ENCODE data around the gene ATP6V0A1. TPM values are rescaled to one million over a fixed set of nuclear protein-coding genes. Genes with fewer than 3 reads are reported as not detected.

ATP6V0A1 gene
- total and polyA plus RNA-seq, 7 experiments from 2014 or later: 10.7 to 74.8 (median 17.4) TPM

- H3K4me1 ChIP-seq (ENCODE audit: control insufficient read depth in 2 of 2, insufficient read depth in 2 of 2, low read length in 2 of 2): peaks cover 29 to 31% of the 10 kb centered on the region in 2 donors
- peaks cover 0 to 3% (median 0%) of the 10 kb centered on the region in 5 donors for H3K27me3 Mint-ChIP-seq
- no peaks in the 10 kb centered on the region for H3K9me3 ChIP-seq (ENCODE audit: control insufficient read depth in 2 of 3, low read length in 3 of 3)
- peaks cover 0 to 19% (median 3%) of the 10 kb centered on the region in 5 donors for H3K36me3 Mint-ChIP-seq
- H3K36me3 ChIP-seq (ENCODE audit: control insufficient read depth in 2 of 3, insufficient read depth in 3 of 3, low read length in 3 of 3): peaks cover 0 to 43% (median 21%) of the 10 kb centered on the region in 3 experiments
- DNase-seq (no peak), ATAC-seq (no peak)
- peak overlapping the region; percentile 90 to 95 (median 91) for H3K4me3 Mint-ChIP-seq
- H3K27ac Mint-ChIP-seq: peak overlapping the region; percentile 74 to 95 (median 91)
- H3K4me1 Mint-ChIP-seq: peaks cover 21 to 46% (median 38%) of the 10 kb centered on the region in 7 donors
- intact Hi-C loops (cut with micrococcal nuclease): loop anchor here (2.0 kb wide), 1 partner anchor 46 kb away; the partner anchor contains the start of genes RETREG3 (in 2 of the 2) and TUBG1 (in 2 of the 2)
- POLR2A ChIA-PET: interaction anchor here (0.6 to 5.8 kb wide), 5 partner anchors 15 to 621 kb away, joined by 3 to 19 read pairs (median 5); partner anchors contain the start of genes NAGLU, PSMC3IP and STAT3
- H3K27ac ChIP-seq (ENCODE audit: low read depth, low read length): peak overlapping the region; percentile 84
- H3K4me3 ChIP-seq (ENCODE audit: low read length): peak overlapping the region; percentile 95
- no peaks in the 10 kb centered on the region for H3K27me3 ChIP-seq (ENCODE audit: control insufficient read depth in 2 of 2, insufficient read depth in 2 of 2, low read length in 2 of 2)
- CTCF ChIA-PET: interaction anchor here (0.7 kb wide), 1 partner anchor 9 kb away, joined by 3 read pairs; no protein-coding TSS in a partner anchor
- peaks cover 0 to 4% (median 0%) of the 10 kb centered on the region in 11 donors for H3K9me3 Mint-ChIP-seq
Observed at GRCh38 chr17:42563143-42563509, 104.4 kb downstream of the ATP6V0A1 start.

GRCh38 chr17:42563543-42563942, 104.9 kb downstream of the ATP6V0A1 start:
- H3K4me1 Mint-ChIP-seq: peaks cover 23 to 48% (median 40%) of the 10 kb centered on the region in 7 donors
- Histone ChIP-seq H3K27ac (ENCODE audit: low read depth, low read length) (peak overlapping the region; percentile 84), H3K27me3 (ENCODE audit: control insufficient read depth in 2 of 2, insufficient read depth in 2 of 2, low read length in 2 of 2) (no peaks in the 10 kb centered on the region), H3K4me1 (ENCODE audit: control insufficient read depth in 2 of 2, insufficient read depth in 2 of 2, low read length in 2 of 2) (peaks cover 31 to 32% of the 10 kb centered on the region in 2 donors), H3K36me3 (ENCODE audit: control insufficient read depth in 2 of 3, insufficient read depth in 3 of 3, low read length in 3 of 3) (peaks cover 0 to 46% (median 21%) of the 10 kb centered on the region in 3 experiments), H3K9me3 (ENCODE audit: control insufficient read depth in 2 of 3, low read length in 3 of 3) (no peaks in the 10 kb centered on the region), H3K4me3 (ENCODE audit: low read length) (no peak overlapping the region)
- no peak for DNase-seq
- POLR2A ChIA-PET: interaction anchor here (0.7 to 5.8 kb wide), 4 partner anchors 15 to 621 kb away, joined by 3 to 19 read pairs (median 6); partner anchors contain the start of genes NAGLU, PSMC3IP and STAT3
- CTCF ChIA-PET: interaction anchor here (0.7 kb wide), 1 partner anchor 10 kb away, joined by 3 read pairs; no protein-coding TSS in a partner anchor
- ATAC-seq: no peak
- H3K4me3 Mint-ChIP-seq: peak overlapping the region; percentile 71 to 95 (median 91)
- intact Hi-C loops (cut with micrococcal nuclease): loop anchor here (2.0 kb wide), 1 partner anchor 45 kb away; the partner anchor contains the start of genes RETREG3 (in 2 of the 2) and TUBG1 (in 2 of the 2)
- H3K27ac Mint-ChIP-seq: peak overlapping the region in 8 of 9 donors; percentile 62 to 95 (median 82)
- peaks cover 0 to 20% (median 3%) of the 10 kb centered on the region in 5 donors for H3K36me3 Mint-ChIP-seq
- H3K9me3 Mint-ChIP-seq: peaks cover 0 to 4% (median 0%) of the 10 kb centered on the region in 11 donors
- H3K27me3 Mint-ChIP-seq: peaks cover 0 to 3% (median 0%) of the 10 kb centered on the region in 5 donors

- ATAC-seq: no peak
- peaks cover 0 to 50% (median 21%) of the 10 kb centered on the region in 3 experiments for H3K36me3 ChIP-seq (ENCODE audit: control insufficient read depth in 2 of 3, insufficient read depth in 3 of 3, low read length in 3 of 3)
- POLR2A ChIA-PET: interaction anchor here (0.7 to 5.8 kb wide), 4 partner anchors 14 to 622 kb away, joined by 3 to 27 read pairs (median 12); partner anchors contain the start of genes NAGLU, PSMC3IP and STAT3
Observed at GRCh38 chr17:42563950-42564349, 105.3 kb downstream of the ATP6V0A1 start.

GRCh38 chr17:42564815-42565522, 106.3 kb downstream of the ATP6V0A1 start:
- Histone ChIP-seq H3K36me3 (ENCODE audit: control insufficient read depth in 2 of 3, insufficient read depth in 3 of 3, low read length in 3 of 3) (peaks cover 5 to 60% (median 26%) of the 10 kb centered on the region in 3 experiments), H3K27ac (ENCODE audit: low read depth, low read length) (peak overlapping the region; percentile 92), H3K4me1 (ENCODE audit: control insufficient read depth in 2 of 2, insufficient read depth in 2 of 2, low read length in 2 of 2) (peaks cover 31 to 32% of the 10 kb centered on the region in 2 donors), H3K27me3 (ENCODE audit: control insufficient read depth in 2 of 2, insufficient read depth in 2 of 2, low read length in 2 of 2) (no peaks in the 10 kb centered on the region), H3K4me3 (ENCODE audit: low read length) (no peak overlapping the region), H3K9me3 (ENCODE audit: control insufficient read depth in 2 of 3, low read length in 3 of 3) (no peaks in the 10 kb centered on the region)
- Mint-ChIP-seq H3K27me3 (peaks cover 0 to 3% (median 0%) of the 10 kb centered on the region in 5 donors), H3K36me3 (peaks cover 0 to 27% (median 3%) of the 10 kb centered on the region in 5 donors), H3K27ac (peak overlapping the region in 7 of 9 donors; percentile 13 to 87 (median 43)), H3K4me1 (peaks cover 26 to 62% (median 49%) of the 10 kb centered on the region in 7 donors), H3K4me3 (peak overlapping the region; percentile 12 to 93 (median 42)), H3K9me3 (peaks cover 0 to 4% (median 0%) of the 10 kb centered on the region in 11 donors)
- intact Hi-C loops (cut with micrococcal nuclease): no loop called here
- DNase-seq (no peak), ATAC-seq (no peak)
- CTCF ChIA-PET: interaction anchor here (0.6 to 1.4 kb wide), 2 partner anchors 33 to 242 kb away, joined by 3 read pairs; no protein-coding TSS in a partner anchor
- POLR2A ChIA-PET: interaction anchor here (0.8 to 5.8 kb wide), 4 partner anchors 11 to 44 kb away, joined by 3 to 27 read pairs (median 22); partner anchors contain the start of genes HSD17B1, NAGLU and PSMC3IP

More at GRCh38 chr17:42563950-42564349, 105.3 kb downstream of the ATP6V0A1 start:
- CTCF ChIA-PET: interaction anchor here (0.7 to 1.4 kb wide), 2 partner anchors 10 to 241 kb away, joined by 3 read pairs; no protein-coding TSS in a partner anchor
- peaks cover 31 to 32% of the 10 kb centered on the region in 2 donors for H3K4me1 ChIP-seq (ENCODE audit: control insufficient read depth in 2 of 2, insufficient read depth in 2 of 2, low read length in 2 of 2)
- H3K27me3 Mint-ChIP-seq: peaks cover 0 to 3% (median 0%) of the 10 kb centered on the region in 5 donors
- H3K4me3 ChIP-seq (ENCODE audit: low read length): no peak overlapping the region
- intact Hi-C loops (cut with micrococcal nuclease): loop anchor here (2.0 kb wide), 1 partner anchor 45 kb away; the partner anchor contains the start of genes RETREG3 (in 2 of the 2) and TUBG1 (in 2 of the 2)
- no peaks in the 10 kb centered on the region for H3K27me3 ChIP-seq (ENCODE audit: control insufficient read depth in 2 of 2, insufficient read depth in 2 of 2, low read length in 2 of 2)
- DNase-seq: no peak
- H3K4me3 Mint-ChIP-seq: peak overlapping the region; percentile 71 to 95 (median 91)
- H3K27ac ChIP-seq (ENCODE audit: low read depth, low read length): peak overlapping the region; percentile 27
- H3K36me3 Mint-ChIP-seq: peaks cover 0 to 23% (median 3%) of the 10 kb centered on the region in 5 donors
- peak overlapping the region in 8 of 9 donors; percentile 62 to 95 (median 82) for H3K27ac Mint-ChIP-seq
- peaks cover 0 to 4% (median 0%) of the 10 kb centered on the region in 11 donors for H3K9me3 Mint-ChIP-seq
- no peaks in the 10 kb centered on the region for H3K9me3 ChIP-seq (ENCODE audit: control insufficient read depth in 2 of 3, low read length in 3 of 3)
- H3K4me1 Mint-ChIP-seq: peaks cover 26 to 52% (median 43%) of the 10 kb centered on the region in 7 donors

- Histone ChIP-seq H3K36me3 (ENCODE audit: control insufficient read depth in 2 of 3, insufficient read depth in 3 of 3, low read length in 3 of 3) (peaks cover 10 to 67% (median 30%) of the 10 kb centered on the region in 3 experiments), H3K27me3 (ENCODE audit: control insufficient read depth in 2 of 2, insufficient read depth in 2 of 2, low read length in 2 of 2) (no peaks in the 10 kb centered on the region), H3K27ac (ENCODE audit: low read depth, low read length) (peak overlapping the region; percentile 92), H3K4me3 (ENCODE audit: low read length) (no peak overlapping the region), H3K9me3 (ENCODE audit: control insufficient read depth in 2 of 3, low read length in 3 of 3) (no peaks in the 10 kb centered on the region), H3K4me1 (ENCODE audit: control insufficient read depth in 2 of 2, insufficient read depth in 2 of 2, low read length in 2 of 2) (peaks cover 31 to 32% of the 10 kb centered on the region in 2 donors)
- Mint-ChIP-seq H3K27ac (peak overlapping the region in 8 of 9 donors; percentile 25 to 98 (median 91)), H3K4me1 (peaks cover 26 to 62% (median 50%) of the 10 kb centered on the region in 7 donors), H3K27me3 (peaks cover 0 to 3% (median 0%) of the 10 kb centered on the region in 5 donors), H3K4me3 (peak overlapping the region in 9 of 10 donors; percentile 6 to 98 (median 93)), H3K36me3 (peaks cover 0 to 28% (median 3%) of the 10 kb centered on the region in 5 donors), H3K9me3 (peaks cover 0 to 4% (median 0%) of the 10 kb centered on the region in 11 donors)
- DNase-seq: no peak
- CTCF ChIA-PET: interaction anchor here (0.5 to 1.4 kb wide), 3 partner anchors 13 to 243 kb away, joined by 3 read pairs; partner anchors contain the start of genes RETREG3 and TUBG1
- intact Hi-C loops (cut with micrococcal nuclease): loop anchor here in 1 of 2 donors (1.0 kb wide), 1 partner anchor 12 kb away; the partner anchor contains the start of gene PSMC3IP
- no peak for ATAC-seq
- POLR2A ChIA-PET: interaction anchor here (0.6 to 5.8 kb wide), 8 partner anchors 9 to 177 kb away, joined by 3 to 27 read pairs (median 8); partner anchors contain the start of genes HSD17B1, NAGLU, PSMC3IP and STAT3
Observed at GRCh38 chr17:42565523-42566214, 107.0 kb downstream of the ATP6V0A1 start.

Data from naive thymus-derived CD4-positive, alpha-beta T cell (primary cell).